SH-SY5Y (cell line): Measurements from ENCODE around the gene MYOC.

Source experiments
- GATA2 ChIP-seq: IDR thresholded peaks from 2 replicates; pipeline ENCODE4 v1.6.1; 2011; ENCODE audit warnings: mild to moderate bottlenecking, low read depth, low read length
- GATA3 ChIP-seq: IDR thresholded peaks from 2 replicates; pipeline ENCODE4 v1.6.1; 2011; ENCODE audit warnings: low read depth, mild to moderate bottlenecking, low read length, moderate library complexity

The MYOC gene

DNA sequence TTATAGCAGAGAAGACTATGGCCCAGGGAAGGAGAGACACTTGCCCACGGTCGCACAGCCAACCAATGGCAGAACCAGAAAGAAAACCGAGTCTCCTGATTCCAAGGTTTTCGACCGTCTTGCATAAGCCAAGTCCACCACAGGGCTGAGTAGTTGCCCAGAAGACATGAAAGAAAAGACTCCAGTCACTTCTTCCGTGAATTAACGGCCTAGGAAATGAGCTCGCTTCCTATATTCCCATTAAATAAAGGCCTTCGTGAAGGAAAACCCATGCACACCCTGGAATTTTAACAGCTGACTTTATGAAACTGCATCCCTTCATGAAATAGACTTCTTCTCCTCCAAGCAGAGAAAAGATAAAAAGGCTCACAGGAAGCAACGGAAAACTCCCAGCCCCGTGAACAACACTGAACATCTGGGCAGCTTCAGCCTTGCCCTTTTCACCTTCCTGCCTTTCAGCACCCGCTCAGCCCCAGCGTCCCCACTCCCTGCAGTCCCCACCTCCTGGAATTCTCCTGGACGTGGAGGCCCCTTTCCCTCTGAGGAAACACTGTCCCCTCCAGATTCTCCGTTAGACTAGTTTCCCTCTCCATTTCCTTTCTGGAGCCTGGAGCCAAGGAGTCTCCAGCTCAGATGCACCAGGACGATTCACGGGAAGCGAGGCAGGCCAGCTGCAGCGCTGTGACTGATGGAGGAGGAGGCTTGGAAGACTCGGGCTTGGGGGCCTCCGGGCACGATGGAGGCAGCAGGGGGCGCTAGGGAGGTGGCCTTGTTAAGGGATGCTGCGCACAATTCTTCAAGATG, 2.7 kb upstream of the MYOC start:
- no peak for TF ChIP-seq GATA3

DNA sequence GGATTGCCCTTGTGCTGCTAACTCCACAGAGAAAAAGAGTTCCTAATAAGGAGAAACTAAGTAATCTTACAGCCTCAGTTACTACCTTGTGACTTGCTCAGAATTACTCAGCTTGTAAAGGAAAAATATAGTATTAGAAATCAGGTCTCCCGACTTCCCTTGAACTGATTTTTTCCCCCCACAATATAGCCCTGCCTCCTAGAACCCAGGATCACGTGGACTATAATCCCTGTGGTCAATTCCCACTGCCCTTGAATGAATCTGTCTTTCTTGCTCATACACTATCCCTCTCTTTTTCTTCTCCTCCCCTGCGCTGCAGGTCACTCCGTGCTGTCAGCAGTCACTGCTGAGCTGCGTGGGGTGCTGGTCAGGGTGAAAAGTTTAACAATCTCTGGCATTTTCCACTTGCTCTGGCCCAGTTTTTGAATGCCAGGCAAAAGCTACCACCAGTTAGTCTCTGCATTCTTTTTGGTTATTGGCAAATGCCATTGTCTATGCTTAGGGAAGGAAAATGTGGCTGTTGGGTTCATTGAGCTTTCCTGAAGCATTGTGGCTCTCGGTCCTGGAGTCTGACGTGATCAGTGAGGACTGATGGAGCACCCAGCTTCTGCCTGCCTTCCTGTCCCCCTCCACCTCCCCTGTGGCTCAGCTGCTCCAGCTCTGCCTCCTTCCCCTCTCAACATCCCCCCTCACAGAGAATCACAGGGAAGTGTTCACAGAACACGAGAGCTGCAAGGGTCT, 1.9 kb upstream of the MYOC start:
- TF ChIP-seq GATA2 (no peak), GATA3 (no peak)

DNA sequence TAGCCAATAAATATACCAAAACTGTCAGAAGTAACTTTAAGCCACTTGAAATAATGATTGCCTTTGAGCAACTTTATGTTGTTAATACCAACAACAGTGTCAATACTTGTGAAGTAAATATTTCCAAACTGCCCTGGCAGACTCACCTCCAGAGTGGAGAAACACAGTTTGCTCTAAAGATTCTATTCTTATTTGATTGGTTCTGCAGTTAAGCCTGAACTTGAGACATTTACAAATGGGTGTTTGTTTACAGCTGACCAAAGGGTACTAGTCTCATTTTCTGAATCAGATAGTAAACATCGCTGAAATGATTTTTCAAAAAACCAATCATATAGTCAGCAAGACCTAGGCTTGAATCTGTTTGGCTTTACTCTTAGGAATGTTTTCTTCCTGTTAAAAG, 1.3 kb upstream of the MYOC start:
- TF ChIP-seq GATA3 (no peak), GATA2 (no peak)

GRCh38 chr1:171646249-171646560, 6.3 kb downstream of the MYOC start:
- TF ChIP-seq GATA3 = no peak
- no peak for TF ChIP-seq GATA2

DNA sequence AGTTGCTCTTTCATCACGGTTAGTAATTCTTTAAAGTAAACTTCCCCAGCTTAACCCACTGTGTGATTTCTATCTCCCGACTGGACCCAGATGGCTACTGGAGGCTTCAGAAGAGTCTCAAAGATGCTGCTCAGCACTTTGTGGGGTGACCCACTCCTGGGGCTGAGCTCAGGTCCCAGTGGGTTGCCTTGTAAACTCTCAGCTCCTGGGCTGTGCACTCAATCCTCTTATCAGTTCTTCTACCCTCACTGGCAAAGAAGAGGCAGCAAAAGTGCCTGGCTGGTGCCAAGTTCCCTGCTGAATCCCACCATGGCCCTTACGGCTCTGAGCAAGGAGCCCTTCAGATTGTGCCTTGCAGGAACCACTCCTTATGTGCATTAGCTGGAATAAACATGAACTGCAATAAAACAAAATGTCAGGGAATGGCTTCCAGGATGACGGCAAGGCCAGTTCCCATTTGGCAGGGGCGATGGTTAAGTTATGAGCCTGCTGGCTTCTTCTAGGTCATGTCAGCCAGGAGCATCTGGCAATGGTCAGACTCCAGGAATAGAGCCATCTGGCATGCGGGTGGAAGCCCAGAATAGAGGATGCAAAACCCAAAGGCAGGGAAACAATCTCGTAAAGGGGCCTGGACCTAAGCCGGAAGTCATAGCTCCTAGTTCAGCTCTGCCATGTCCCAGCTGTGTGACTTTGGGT, 6.8 kb downstream of the MYOC start:
- no peak for TF ChIP-seq GATA3
- no peak for TF ChIP-seq GATA2

- TF ChIP-seq GATA2 = no peak
- no peak for TF ChIP-seq GATA3
Measured at GRCh38 chr1:171644805-171645483, 7.5 kb downstream of the MYOC start.

GRCh38 chr1:171643156-171643555, 9.3 kb downstream of the MYOC start:
- TF ChIP-seq GATA3 (no peak), GATA2 (no peak)

- TF ChIP-seq GATA2 (no peak), GATA3 (no peak)
Measured at GRCh38 chr1:171642197-171642596, 10.3 kb downstream of the MYOC start.

- TF ChIP-seq GATA2 (no peak), GATA3 (no peak)
Measured at GRCh38 chr1:171641076-171641864, 11.2 kb downstream of the MYOC start.

- TF ChIP-seq GATA2 (no peak), GATA3 (no peak)
Measured at GRCh38 chr1:171640225-171640624, 12.3 kb downstream of the MYOC start.

- no peak for TF ChIP-seq GATA3
- no peak for TF ChIP-seq GATA2
Measured at GRCh38 chr1:171637928-171638576, 14.4 kb downstream of the MYOC start.

- no peak for TF ChIP-seq GATA3
Measured at GRCh38 chr1:171636141-171636540, 16.3 kb downstream of the MYOC start.

DNA sequence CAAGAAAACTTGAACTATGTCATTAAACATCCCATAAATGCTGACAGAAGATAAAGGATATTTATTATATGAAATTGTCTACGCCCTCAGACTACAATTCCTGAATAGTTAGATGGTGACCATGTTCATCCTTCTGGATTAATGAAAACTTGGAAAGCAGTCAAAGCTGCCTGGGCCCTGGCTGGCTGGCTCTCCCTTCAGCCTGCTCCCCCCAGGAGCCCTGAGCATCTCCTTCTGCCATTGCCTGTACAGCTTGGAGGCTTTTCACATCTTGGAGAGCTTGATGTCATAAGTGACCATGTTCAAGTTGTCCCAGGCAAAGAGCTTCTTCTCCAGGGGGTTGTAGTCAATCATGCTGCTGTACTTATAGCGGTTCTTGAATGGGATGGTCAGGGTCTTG, 16.8 kb downstream of the MYOC start:
- no peak for TF ChIP-seq GATA3
- no peak for TF ChIP-seq GATA2

DNA sequence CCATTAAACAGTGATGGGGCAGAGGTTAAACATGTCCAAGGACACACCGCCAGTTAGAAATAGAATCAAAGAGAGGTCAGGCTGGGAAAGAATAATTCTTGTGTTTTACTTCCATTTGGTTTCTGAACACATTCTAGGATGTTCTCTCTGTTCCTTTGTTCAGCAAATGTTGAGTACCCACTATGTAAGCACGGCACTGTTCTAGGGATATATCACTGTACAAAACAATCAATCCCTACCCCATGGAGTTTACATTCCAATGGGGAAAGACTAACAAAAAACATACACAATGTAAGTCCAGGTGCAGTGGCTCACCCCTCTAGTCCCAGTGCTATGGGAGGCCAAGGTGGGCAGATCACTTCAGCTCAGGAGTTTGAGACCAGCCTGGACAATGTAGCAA, 24.3 kb downstream of the MYOC start:
- TF ChIP-seq GATA3 (no peak), GATA2 (no peak)
